Neural cell (in vitro differentiated cells): ENCODE measurements around the gene ZNF23. TPM values are rescaled to one million over a fixed set of nuclear protein-coding genes. Genes with fewer than 3 reads are reported as not detected.

Source experiments
- H2AFZ ChIP-seq: fragments of 200-600, 300-800 bp; sonication (generic), shearing (Covaris generic); 2 replicates; pipeline ENCODE4 v1.6.0; 2014; ENCODE audit warnings: low read depth, mild to moderate bottlenecking, antibody characterized with exemption, low read length, moderate library complexity
- H3F3A ChIP-seq: fragments of 200-600 bp; shearing (Covaris generic); 2 replicates; pipeline ENCODE4 v1.6.1; 2016; ENCODE audit warnings: mild to moderate bottlenecking, moderate library complexity, mixed read lengths, antibody characterized with exemption, low read length; ENCODE audit not compliant: insufficient read depth, poor library complexity, severe bottlenecking
- H3K27ac ChIP-seq: fragments of 200-600, 300-800 bp; sonication (generic), shearing (Covaris generic); 2 replicates; pipeline ENCODE4 v1.5.1; 2014; ENCODE audit warnings: mild to moderate bottlenecking, low read length, moderate library complexity
- H3K27me3 ChIP-seq: fragments of 300-800, 200-600 bp; sonication (generic), shearing (Covaris generic); 2 replicates; pipeline ENCODE4 v1.6.0; 2014; ENCODE audit warnings: mild to moderate bottlenecking, low read depth, low read length, moderate library complexity; ENCODE audit not compliant: insufficient read depth
- H3K36me3 ChIP-seq: fragments of 300-800, 200-600 bp; sonication (generic), shearing (Covaris generic); 2 replicates; pipeline ENCODE4 v1.5.1; 2014; ENCODE audit warnings: mild to moderate bottlenecking, antibody characterized with exemption, low read length, moderate library complexity; ENCODE audit not compliant: insufficient read depth
- H3K4me2 ChIP-seq: fragments of 300-800, 200-600 bp; sonication (generic), shearing (Covaris generic); 2 replicates; pipeline ENCODE4 v1.6.0; 2014; ENCODE audit warnings: mild to moderate bottlenecking, low read length
- H3K4me3 ChIP-seq: fragments of 300-800, 200-600 bp; sonication (generic), shearing (Covaris generic); 2 replicates; pipeline ENCODE4 v1.5.1; 2014; ENCODE audit warnings: mild to moderate bottlenecking, low read length, moderate library complexity
- H3K79me2 ChIP-seq: fragments of 200-600 bp; shearing (Covaris generic); replicated peaks from 2 replicates; pipeline ENCODE4 v1.6.0; 2014; ENCODE audit warnings: mild to moderate bottlenecking, low read length, moderate library complexity; ENCODE audit not compliant: insufficient read depth
- H3K9ac ChIP-seq: fragments of 300-800, 200-600 bp; sonication (generic), shearing (Covaris generic); 2 replicates; pipeline ENCODE4 v1.6.1; 2016; ENCODE audit warnings: mild to moderate bottlenecking, low read length, mixed read lengths
- H3K9me2 ChIP-seq: fragments of 200-600 bp; shearing (Covaris generic); 2 replicates; pipeline ENCODE4 v1.6.1; 2016; ENCODE audit warnings: mild to moderate bottlenecking, low read length, mixed read lengths; ENCODE audit not compliant: insufficient read depth
- H3K9me3 ChIP-seq: fragments of 200-600, 300-800 bp; sonication (generic), shearing (Covaris generic); 2 replicates; pipeline ENCODE4 v1.6.1; 2016; ENCODE audit warnings: mild to moderate bottlenecking, mixed run types, low read length, moderate library complexity, mixed read lengths
- H4K20me1 ChIP-seq: fragments of 200-600 bp; shearing (Covaris generic); 2 replicates; pipeline ENCODE4 v1.6.1; 2016; ENCODE audit warnings: mild to moderate bottlenecking, mixed run types; ENCODE audit not compliant: insufficient read depth
- CTCF ChIP-seq: fragments of 450-650 bp; IDR thresholded peaks from 2 replicates; pipeline ENCODE4 v1.5.1; 2014; ENCODE audit warnings: antibody characterized with exemption, mild to moderate bottlenecking, moderate library complexity; ENCODE audit not compliant: poor library complexity, severe bottlenecking
- EP300 ChIP-seq: fragments of 450-650 bp; conservative IDR thresholded peaks from 2 replicates; pipeline ENCODE4 v1.6.1; 2014; ENCODE audit warnings: antibody characterized with exemption, mild to moderate bottlenecking, moderate library complexity; ENCODE audit not compliant: poor library complexity, severe bottlenecking
- EZH2 ChIP-seq: fragments of 200-600, 300-800 bp; shearing (Covaris generic), sonication (generic); IDR thresholded peaks from 2 replicates; pipeline ENCODE4 v1.6.1; 2014; ENCODE audit warnings: antibody characterized with exemption, low read length, borderline replicate concordance, mild to moderate bottlenecking; ENCODE audit not compliant: insufficient read depth, poor library complexity, severe bottlenecking
- MXI1 ChIP-seq: fragments of 450-650 bp; conservative IDR thresholded peaks from 2 replicates; pipeline ENCODE4 v1.6.1; 2014; ENCODE audit warnings: antibody characterized with exemption, mild to moderate bottlenecking; ENCODE audit not compliant: poor library complexity, severe bottlenecking
- POLR2AphosphoS5 ChIP-seq: IDR thresholded peaks from 2 replicates; pipeline ENCODE4 v1.6.1; 2012
- RAD21 ChIP-seq: fragments of 450-650 bp; conservative IDR thresholded peaks from 2 replicates; pipeline ENCODE4 v1.6.1; 2014; ENCODE audit warnings: antibody characterized with exemption, mild to moderate bottlenecking, moderate library complexity
- REST ChIP-seq: IDR thresholded peaks from 2 replicates; pipeline ENCODE4 v1.6.1; 2012; ENCODE audit warnings: borderline replicate concordance
- SMC3 ChIP-seq: fragments of 450-650 bp; conservative IDR thresholded peaks from 2 replicates; pipeline ENCODE4 v1.6.1; 2014; ENCODE audit warnings: antibody characterized with exemption, mild to moderate bottlenecking, moderate library complexity; ENCODE audit not compliant: poor library complexity
- TAF1 ChIP-seq: IDR thresholded peaks from 2 replicates; pipeline ENCODE4 v1.6.1; 2012; ENCODE audit warnings: low read depth
- polyA minus RNA-seq: library from RNA; depleted of rRNA, polyadenylated mRNA; stranded (reverse); fragments of >200 nt; gene quantifications from 2 replicates; pipeline ENCODE4 v1.2.3, GENCODE V29; 2014
- polyA plus RNA-seq: library from polyadenylated mRNA; depleted of rRNA; stranded (reverse); fragments of >200 nt; gene quantifications from 2 replicates; pipeline ENCODE4 v1.2.3, GENCODE V29; 2014

The ZNF23 gene
- polyA plus RNA-seq (35.9 and 40.4 TPM in 2 replicates), polyA minus RNA-seq (30.9 and 32.4 TPM in 2 replicates)

- Histone ChIP-seq H3K4me2 (peak within 1 kb of the TSS; percentile 73), H3K27me3 (no peaks in the 10 kb centered on the region), H3K4me3 (peak within 1 kb of the TSS; percentile 91), H3K9me2 (no peaks in the 10 kb centered on the region), H3K27ac (peak within 1 kb of the TSS; percentile 80), H3K9me3 (no peaks in the 10 kb centered on the region), H3K36me3 (no peaks in the 10 kb centered on the region), H4K20me1 (no peaks in the 10 kb centered on the region), H2AFZ (peak within 1 kb of the TSS; percentile 95), H3K9ac (peak within 1 kb of the TSS; percentile 95), H3F3A (no peaks in the 10 kb centered on the region), H3K79me2 (peaks cover 27% of the 10 kb centered on the region)
- peak; percentile 69 for TF ChIP-seq SMC3
- TF ChIP-seq MXI1: peak; percentile 97
- peak; percentile 72 for TF ChIP-seq EP300
- peak; percentile 99 for TF ChIP-seq POLR2AphosphoS5
- TF ChIP-seq CTCF: peak; percentile 76
- peak; percentile 93 for TF ChIP-seq TAF1
- TF ChIP-seq RAD21: peak; percentile 54
- TF ChIP-seq REST: peak; percentile 95
- no peak for TF ChIP-seq EZH2
Observed at GRCh38 chr16:71461686-71462648, at the start of gene ZNF23. Gene ZNF23, minus strand, starts transcription at chr16:71462247. Its CDS starts 5,451 bp downstream, at chr16:71456796.

GRCh38 chr16:71507061-71507460 lies 45.0 kb upstream of the ZNF23 start:
- H3K4me3 ChIP-seq: no peak overlapping the region
- H3K9me3 ChIP-seq: no peaks in the 10 kb centered on the region
- no peaks in the 10 kb centered on the region for H4K20me1 ChIP-seq
- H3K4me2 ChIP-seq: no peak overlapping the region
- no peak overlapping the region for H3K27ac ChIP-seq
- no peaks in the 10 kb centered on the region for H3K79me2 ChIP-seq
- H2AFZ ChIP-seq: no peak overlapping the region
- H3K27me3 ChIP-seq: no peaks in the 10 kb centered on the region
- TF ChIP-seq REST (no peak), EZH2 (no peak), MXI1 (no peak), SMC3 (no peak), RAD21 (no peak), POLR2AphosphoS5 (no peak), EP300 (no peak), TAF1 (no peak)
- no peaks in the 10 kb centered on the region for H3F3A ChIP-seq
- H3K9me2 ChIP-seq: no peaks in the 10 kb centered on the region
- no peaks in the 10 kb centered on the region for H3K36me3 ChIP-seq
- no peak overlapping the region for H3K9ac ChIP-seq
